ENCODE results near the gene SCAP.

SCAP gene

DNA sequence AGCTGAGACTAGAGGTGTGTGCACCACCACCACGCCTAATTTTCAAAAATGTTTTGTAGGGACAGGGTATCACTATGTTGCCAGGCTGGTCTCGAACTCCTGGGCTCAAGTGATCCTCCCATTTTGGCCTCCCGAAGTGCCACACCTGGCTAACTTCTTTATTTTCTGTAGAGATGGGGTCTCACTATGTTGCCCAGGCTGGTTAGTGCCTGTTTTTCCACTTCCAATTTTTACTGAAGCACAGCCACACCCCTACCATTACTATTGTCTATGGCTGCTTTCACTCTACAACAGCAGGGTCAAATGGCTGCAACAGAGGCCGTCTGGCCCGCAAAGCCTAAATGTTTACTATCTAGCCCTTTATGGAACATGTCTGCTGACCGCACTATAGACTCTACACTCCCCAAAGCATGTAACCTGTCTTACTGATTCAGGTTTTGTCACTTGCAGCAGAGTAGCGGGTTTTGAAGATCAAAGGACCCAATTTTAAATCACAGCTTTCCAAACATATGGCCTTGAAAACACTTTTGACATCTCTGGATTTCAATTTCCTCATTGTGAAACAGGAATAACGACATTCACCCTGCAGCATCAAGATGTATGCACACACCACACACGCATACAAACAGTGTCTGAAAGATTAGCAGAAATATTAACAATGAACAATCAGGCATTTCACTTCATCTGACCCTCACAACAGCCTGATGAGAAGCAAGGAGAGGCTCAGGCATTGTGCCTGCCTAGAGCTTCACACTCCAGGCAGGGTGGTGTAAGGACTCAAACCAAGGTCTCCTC lies 46.1 kb downstream of the SCAP start:
- DNase-seq = no peak

DNA sequence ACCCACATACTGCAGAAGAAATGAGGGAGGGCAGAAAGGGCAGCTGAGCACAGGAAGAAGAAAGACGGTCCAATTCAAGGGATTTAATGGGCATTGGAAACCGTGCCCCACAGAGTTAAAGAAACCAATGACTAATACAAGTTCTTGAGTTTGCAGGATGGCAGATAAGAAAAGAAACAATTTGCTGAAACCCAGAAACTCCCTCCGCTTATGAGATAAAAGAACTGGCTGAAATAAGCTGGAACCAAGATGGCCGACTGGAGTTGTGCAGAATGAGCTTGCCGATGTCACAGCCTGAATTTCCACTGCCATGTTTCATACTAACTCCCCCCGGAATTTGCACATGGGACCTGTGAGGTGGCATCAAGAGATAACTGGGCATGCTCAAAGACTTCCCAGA lies 47.1 kb downstream of the SCAP start:
- DNase-seq = no peak

- no peak for DNase-seq
Observed at GRCh38 chr3:47427866-47428265, 47.9 kb downstream of the SCAP start.

DNA sequence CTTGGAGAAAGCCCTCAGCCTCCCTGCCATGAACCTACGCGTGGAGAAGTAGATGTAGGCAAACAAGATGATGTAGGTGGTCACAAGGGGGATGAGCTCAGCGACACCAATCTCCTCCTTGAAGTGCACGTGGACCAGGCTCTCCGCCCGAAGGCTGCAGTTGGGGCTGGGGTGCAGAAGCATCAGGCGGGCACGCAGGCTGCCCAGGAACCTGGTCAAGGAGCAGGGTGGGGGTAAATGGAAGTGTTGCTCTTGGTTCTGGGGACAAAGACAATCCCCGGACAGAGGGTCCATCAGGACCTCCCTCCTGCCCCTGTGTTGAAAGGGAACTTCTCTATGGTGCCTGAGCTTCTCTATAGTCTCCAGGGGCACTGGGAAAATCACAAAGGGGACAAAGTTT lies 49.8 kb downstream of the SCAP start:
- DNase-seq = no peak

GRCh38 chr3:47425383-47425778 lies 50.4 kb downstream of the SCAP start:
- DNase-seq = no peak

DNA sequence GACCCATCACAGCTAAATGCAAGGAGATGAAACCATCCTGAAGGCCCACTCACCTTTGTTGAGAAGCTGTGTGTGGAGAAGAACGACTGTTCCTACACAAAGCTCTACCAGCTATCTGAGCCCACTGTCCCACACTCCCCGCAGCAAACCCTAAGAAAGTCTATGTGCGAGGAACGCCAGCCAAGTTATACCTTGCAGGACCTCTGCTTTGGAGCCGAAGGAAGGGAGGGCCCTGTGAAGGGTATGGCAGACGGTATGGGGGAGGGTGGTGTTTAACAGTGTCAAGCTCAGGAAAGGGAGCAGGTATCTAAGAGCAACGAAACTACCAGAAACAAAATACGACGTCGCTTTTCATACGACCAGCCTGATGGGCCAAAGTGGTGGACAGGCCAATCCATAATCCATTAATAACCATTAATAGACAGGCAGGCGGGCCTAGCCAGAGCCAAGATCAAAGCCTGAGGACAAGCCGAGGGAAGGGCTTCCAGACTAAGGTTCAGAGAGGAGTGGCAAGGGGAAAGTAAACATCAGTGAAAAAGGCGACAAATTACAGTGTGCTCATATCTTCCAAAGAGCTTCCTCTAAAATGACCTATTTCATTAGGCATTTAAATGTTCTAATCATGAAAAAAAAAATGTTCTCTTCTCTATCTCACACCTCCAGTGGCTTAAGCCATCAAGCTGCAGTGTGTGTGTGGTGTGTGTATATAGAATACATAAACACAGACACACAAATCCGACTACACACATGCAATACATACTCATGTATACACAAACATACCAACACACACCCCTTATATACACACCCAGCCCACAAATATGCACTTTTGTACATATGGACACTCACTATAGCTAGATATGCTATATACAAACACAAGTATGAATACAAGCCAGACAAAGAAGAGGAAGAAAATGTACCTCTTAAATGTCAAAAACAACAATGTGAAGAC lies 51.0 kb downstream of the SCAP start:
- no peak for DNase-seq

- no peak for DNase-seq
Observed at GRCh38 chr3:47423548-47424145, 52.1 kb downstream of the SCAP start.

DNA sequence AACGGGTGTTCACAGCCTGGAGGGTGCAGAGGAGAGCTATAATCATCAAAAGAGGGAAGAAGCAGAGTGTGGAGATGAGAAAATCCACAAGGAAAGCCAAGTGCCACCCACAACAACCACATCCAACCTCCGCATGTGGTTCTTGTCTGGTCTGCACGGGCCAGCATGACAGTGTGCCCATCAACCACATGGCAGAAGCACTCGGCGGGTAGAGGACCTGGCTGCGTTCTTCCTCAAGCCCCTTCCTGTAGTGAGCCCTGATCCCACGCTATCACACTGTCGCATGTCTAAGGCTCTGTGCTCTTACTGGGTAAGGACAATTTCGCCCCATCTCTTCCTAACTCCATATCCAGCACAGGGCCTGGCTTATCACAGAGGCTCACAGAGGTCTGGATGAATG lies 53.0 kb downstream of the SCAP start:
- DNase-seq = no peak

- peak in 1 of 2 donors; percentile 7 for DNase-seq
Observed at GRCh38 chr3:47421741-47422649, 53.7 kb downstream of the SCAP start.

GRCh38 chr3:47420511-47421484 lies 54.9 kb downstream of the SCAP start:
- DNase-seq = peak; percentile 87 to 91

GRCh38 chr3:47420044-47420430 lies 55.7 kb downstream of the SCAP start:
- no peak for DNase-seq

- no peak for DNase-seq
Observed at GRCh38 chr3:47419083-47420043, 56.4 kb downstream of the SCAP start.

DNA sequence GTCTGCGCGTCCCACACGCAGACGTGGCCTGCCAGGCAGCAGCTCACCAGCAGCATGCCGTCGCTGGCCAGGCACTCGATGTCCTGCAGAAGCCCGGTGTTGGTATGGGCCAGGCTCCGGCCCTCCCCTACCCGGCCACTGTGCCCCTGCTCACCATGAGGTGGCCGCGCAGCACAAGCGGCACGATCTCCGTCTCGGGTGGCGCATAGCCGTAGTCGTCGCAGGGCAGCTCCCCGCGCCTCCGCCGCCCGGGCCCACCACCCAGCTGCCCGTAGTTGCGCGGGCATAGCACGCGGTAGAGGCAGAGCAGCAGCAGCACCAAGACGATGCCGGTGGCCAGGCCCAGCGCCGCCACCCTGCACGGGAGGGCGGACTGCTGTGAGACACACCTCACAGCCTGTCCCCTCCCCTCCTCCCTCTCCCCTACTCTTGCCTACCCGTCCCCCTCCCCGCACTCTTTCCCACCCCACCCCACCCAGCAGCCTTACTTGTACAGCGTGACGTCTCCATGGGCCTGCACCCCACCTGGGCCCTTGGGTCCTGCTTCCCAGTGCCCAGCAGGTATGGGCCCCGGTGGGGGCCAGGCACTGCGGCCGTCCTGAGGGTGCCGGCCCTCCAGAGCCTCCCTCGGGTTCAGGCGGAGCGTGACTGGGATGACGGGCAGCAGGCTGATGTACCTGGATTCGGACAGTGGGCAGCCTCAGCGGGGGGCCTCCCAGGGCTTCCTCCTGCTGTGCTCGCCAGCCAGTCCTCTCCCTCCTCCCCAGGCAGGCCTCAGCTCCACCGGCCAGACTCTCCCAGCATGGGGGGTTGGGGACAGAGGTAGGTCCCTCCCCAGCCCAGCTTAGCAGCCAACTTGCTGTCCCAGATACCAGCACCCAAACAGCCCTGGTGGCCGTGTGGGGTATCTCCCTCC lies 57.3 kb downstream of the SCAP start:
- no peak for DNase-seq

- no peak for DNase-seq
Observed at GRCh38 chr3:47416041-47416440, 59.7 kb downstream of the SCAP start.

- DNase-seq = no peak
Observed at GRCh38 chr3:47414666-47415587, 60.8 kb downstream of the SCAP start.

DNA sequence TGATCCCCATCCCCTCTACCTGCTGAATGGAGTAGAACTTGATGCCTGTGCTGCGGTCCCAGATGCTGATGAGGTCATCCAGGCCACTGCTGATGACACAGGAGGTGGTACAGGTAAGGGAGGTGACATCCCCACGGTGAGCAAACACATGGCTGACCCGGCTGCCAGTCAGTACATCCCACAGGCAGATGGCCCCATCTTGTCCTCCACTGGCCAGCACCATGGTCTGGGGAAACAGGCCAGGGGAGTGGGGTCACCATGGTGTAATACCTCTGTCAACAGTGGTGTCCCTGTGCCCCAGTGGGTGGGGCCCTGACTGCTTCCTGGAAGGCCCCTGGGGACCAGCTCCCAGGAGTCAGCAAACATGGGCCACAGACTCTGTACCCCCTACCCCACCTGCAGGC lies 61.6 kb downstream of the SCAP start:
- DNase-seq = no peak

GRCh38 chr3:47413751-47414150 lies 62.0 kb downstream of the SCAP start:
- no peak for DNase-seq

Measured in CD4-positive, alpha-beta T cell treated with Interferon alpha-2 for 1 hour (primary cell).